Measurements from ENCODE around the gene DUSP16. TPM values are rescaled to one million over a fixed set of nuclear protein-coding genes. Genes with fewer than 3 reads are reported as not detected.

Gene DUSP16
- total and polyA plus RNA-seq, 2 experiments from 2014 or later = 11.7 to 59.4 TPM

GRCh38 chr12:12582895-12583303 is 20.2 kb upstream of the DUSP16 start:
- H3K36me3 ChIP-seq (ENCODE audit: insufficient read depth) = no peaks in the 10 kb centered on the region; the same call in 1 of the 2 replicates
- 0 out of 2 replicates have a peak, but pooled peaks cover 3% of the 10 kb centered on the region for H3K9me2 ChIP-seq (ENCODE audit: insufficient read depth)
- H3K4me3 ChIP-seq = no peak overlapping the region
- no peak overlapping the region for H3K27ac Mint-ChIP-seq
- peaks cover 11% of the 10 kb centered on the region for H3K4me1 Mint-ChIP-seq
- H3K27me3 Mint-ChIP-seq (ENCODE audit: insufficient read depth, low read depth, poor library complexity) = peaks cover 3% of the 10 kb centered on the region
- no peak overlapping the region; the same call in 1 of the 2 replicates for H2AFZ ChIP-seq
- H3K79me2 ChIP-seq (replicated peaks; ENCODE audit: insufficient read depth) = no peaks in the 10 kb centered on the region
- no peak overlapping the region for H3K4me3 Mint-ChIP-seq
- H3K9me3 Mint-ChIP-seq = no peaks in the 10 kb centered on the region
- no peaks in the 10 kb centered on the region for H3K36me3 Mint-ChIP-seq (ENCODE audit: low read depth)
- H3F3A ChIP-seq (replicated peaks; ENCODE audit: low read depth) = no peaks in the 10 kb centered on the region
- no peak for DNase-seq (ENCODE audit: low spot score)
- H3K27me3 ChIP-seq (ENCODE audit: insufficient read depth) = no peaks in the 10 kb centered on the region
- no peak for ATAC-seq
- H3K4me1 ChIP-seq (ENCODE audit: insufficient read depth) = no peaks in the 10 kb centered on the region; the same call in 1 of the 2 replicates
- H4K20me1 ChIP-seq (replicated peaks; ENCODE audit: insufficient read depth) = no peaks in the 10 kb centered on the region
- TF ChIP-seq JUNB (IDR thresholded peaks at IDR 0.05; ENCODE audit: unreplicated experiment) = no peak
- no peak overlapping the region for H3K4me2 ChIP-seq
- H3K27ac ChIP-seq (ENCODE audit: low read depth) = no peak overlapping the region

DNA sequence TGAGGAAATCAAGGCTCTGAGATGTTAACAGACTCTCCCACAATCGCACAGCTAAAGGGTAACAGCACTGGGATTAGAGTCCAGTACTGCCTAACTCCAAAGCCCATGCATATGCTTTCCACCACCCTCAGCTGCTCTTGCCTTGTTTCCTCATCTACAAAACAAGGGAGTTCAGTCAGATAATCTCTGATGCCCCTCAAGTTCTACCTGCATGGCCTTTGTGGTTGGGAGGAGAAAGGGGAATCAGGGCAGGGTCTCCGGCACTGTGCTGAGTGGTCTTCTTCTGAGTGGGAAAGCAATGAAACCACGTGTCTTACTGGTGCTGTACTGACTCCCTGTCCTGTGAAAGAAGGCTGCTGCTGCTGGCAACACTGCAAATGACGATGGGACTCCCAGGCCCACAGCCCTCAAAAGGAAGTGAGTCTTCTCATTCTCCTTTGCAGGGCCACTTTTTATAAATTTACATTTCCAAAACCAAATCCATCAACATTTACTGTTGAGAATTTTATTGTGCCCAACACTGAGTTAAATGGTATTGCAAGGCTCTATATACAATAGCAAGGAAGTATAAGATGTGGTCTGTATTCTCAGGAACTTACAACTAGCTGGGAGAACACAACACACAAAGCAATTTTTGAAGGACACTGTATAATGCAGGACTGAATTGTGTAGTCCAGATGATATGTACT is 19.7 kb upstream of the DUSP16 start:
- Histone ChIP-seq H3K9me2 (ENCODE audit: insufficient read depth) (0 out of 2 replicates have a peak, but pooled peaks cover 3% of the 10 kb centered on the region), H4K20me1 (replicated peaks; ENCODE audit: insufficient read depth) (no peaks in the 10 kb centered on the region), H3K27me3 (ENCODE audit: insufficient read depth) (no peaks in the 10 kb centered on the region), H3K4me1 (ENCODE audit: insufficient read depth) (no peaks in the 10 kb centered on the region; the same call in 1 of the 2 replicates), H2AFZ (peak overlapping the region; percentile 93), H3F3A (replicated peaks; ENCODE audit: low read depth) (no peaks in the 10 kb centered on the region), H3K36me3 (ENCODE audit: insufficient read depth) (no peaks in the 10 kb centered on the region; the same call in 1 of the 2 replicates), H3K4me3 (no peak overlapping the region), H3K4me2 (no peak overlapping the region), H3K79me2 (replicated peaks; ENCODE audit: insufficient read depth) (no peaks in the 10 kb centered on the region), H3K27ac (ENCODE audit: low read depth) (no peak overlapping the region)
- no peaks in the 10 kb centered on the region for H3K36me3 Mint-ChIP-seq (ENCODE audit: low read depth)
- H3K27me3 Mint-ChIP-seq (ENCODE audit: insufficient read depth, low read depth, poor library complexity) = peaks cover 3% of the 10 kb centered on the region
- no peak overlapping the region for H3K4me3 Mint-ChIP-seq
- no peaks in the 10 kb centered on the region for H3K9me3 Mint-ChIP-seq
- DNase-seq (ENCODE audit: low spot score) = no peak
- H3K27ac Mint-ChIP-seq = no peak overlapping the region
- H3K4me1 Mint-ChIP-seq = peaks cover 11% of the 10 kb centered on the region
- no peak for ATAC-seq
- TF ChIP-seq JUNB (IDR thresholded peaks at IDR 0.05; ENCODE audit: unreplicated experiment) = no peak
- TF ChIP-seq NANOG (IDR thresholded peaks at IDR 0.05; ENCODE audit: borderline replicate concordance) = no peak
- TF ChIP-seq POLR2AphosphoS5 (IDR thresholded peaks at IDR 0.05; ENCODE audit: low read depth) = no peak
- no peak for TF ChIP-seq CREB1 (CRISPR knock-in tag; IDR thresholded peaks at IDR 0.05; ENCODE audit: low read depth)
- no peak for TF ChIP-seq EZH2phosphoT487 (IDR thresholded peaks at IDR 0.05; ENCODE audit: unreplicated experiment)
- no peak for TF ChIP-seq REST (IDR thresholded peaks at IDR 0.05; ENCODE audit: unreplicated experiment)
- TF ChIP-seq, protein P1, sequence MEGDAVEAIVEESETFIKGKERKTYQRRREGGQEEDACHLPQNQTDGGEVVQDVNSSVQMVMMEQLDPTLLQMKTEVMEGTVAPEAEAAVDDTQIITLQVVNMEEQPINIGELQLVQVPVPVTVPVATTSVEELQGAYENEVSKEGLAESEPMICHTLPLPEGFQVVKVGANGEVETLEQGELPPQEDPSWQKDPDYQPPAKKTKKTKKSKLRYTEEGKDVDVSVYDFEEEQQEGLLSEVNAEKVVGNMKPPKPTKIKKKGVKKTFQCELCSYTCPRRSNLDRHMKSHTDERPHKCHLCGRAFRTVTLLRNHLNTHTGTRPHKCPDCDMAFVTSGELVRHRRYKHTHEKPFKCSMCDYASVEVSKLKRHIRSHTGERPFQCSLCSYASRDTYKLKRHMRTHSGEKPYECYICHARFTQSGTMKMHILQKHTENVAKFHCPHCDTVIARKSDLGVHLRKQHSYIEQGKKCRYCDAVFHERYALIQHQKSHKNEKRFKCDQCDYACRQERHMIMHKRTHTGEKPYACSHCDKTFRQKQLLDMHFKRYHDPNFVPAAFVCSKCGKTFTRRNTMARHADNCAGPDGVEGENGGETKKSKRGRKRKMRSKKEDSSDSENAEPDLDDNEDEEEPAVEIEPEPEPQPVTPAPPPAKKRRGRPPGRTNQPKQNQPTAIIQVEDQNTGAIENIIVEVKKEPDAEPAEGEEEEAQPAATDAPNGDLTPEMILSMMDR (conservative IDR thresholded peaks at IDR 0.05; ENCODE audit: low read depth in 2 of 2) = no peak
- no peak for TF ChIP-seq EZH2 (IDR thresholded peaks at IDR 0.05; ENCODE audit: low read depth, unreplicated experiment)
- TF ChIP-seq ZNF331 (CRISPR knock-in tag; IDR thresholded peaks at IDR 0.05; ENCODE audit: low read depth) = no peak
- no peak for TF ChIP-seq STAT1 (IDR thresholded peaks at IDR 0.05; ENCODE audit: unreplicated experiment)
- no peak for TF ChIP-seq ZNF114 (CRISPR knock-in tag; IDR thresholded peaks at IDR 0.05)
- TF ChIP-seq, protein P2, sequence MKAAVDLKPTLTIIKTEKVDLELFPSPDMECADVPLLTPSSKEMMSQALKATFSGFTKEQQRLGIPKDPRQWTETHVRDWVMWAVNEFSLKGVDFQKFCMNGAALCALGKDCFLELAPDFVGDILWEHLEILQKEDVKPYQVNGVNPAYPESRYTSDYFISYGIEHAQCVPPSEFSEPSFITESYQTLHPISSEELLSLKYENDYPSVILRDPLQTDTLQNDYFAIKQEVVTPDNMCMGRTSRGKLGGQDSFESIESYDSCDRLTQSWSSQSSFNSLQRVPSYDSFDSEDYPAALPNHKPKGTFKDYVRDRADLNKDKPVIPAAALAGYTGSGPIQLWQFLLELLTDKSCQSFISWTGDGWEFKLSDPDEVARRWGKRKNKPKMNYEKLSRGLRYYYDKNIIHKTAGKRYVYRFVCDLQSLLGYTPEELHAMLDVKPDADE (IDR thresholded peaks at IDR 0.05) = no peak

Data from GM23338 (cell line).